ENCODE results near the gene LDB2. TPM values are rescaled to one million over a fixed set of nuclear protein-coding genes. Genes with fewer than 3 reads are reported as not detected.

LDB2 gene
- total and polyA plus RNA-seq, 7 donors: 7.0 to 18.9 (median 10.1) TPM

- Histone ChIP-seq H3K27me3 (ENCODE audit: insufficient read depth in 3 of 3, low read length in 2 of 3) (peaks cover 0 to 2% (median 0%) of the 10 kb centered on the region in 3 donors), H3K27ac (no peak overlapping the region), H3K4me3 (no peak overlapping the region), H3K36me3 (ENCODE audit: insufficient read depth in 1 of 2, low read depth in 1 of 2) (no peaks in the 10 kb centered on the region), H3K9me3 (no peaks in the 10 kb centered on the region), H3K4me1 (no peaks in the 10 kb centered on the region)
- intact Hi-C loops (cut with DNase I): no loop called here
- ATAC-seq (no peak), DNase-seq (no peak)
- TF ChIP-seq CTCF (IDR thresholded peaks at IDR 0.05): no peak
- 90 to 92% (median 90%) methylated on average over 3 of the region's 3 CpGs for WGBS, 3 donors
Measured at GRCh38 chr4:16591272-16591826, 307.1 kb downstream of the LDB2 start.

DNA sequence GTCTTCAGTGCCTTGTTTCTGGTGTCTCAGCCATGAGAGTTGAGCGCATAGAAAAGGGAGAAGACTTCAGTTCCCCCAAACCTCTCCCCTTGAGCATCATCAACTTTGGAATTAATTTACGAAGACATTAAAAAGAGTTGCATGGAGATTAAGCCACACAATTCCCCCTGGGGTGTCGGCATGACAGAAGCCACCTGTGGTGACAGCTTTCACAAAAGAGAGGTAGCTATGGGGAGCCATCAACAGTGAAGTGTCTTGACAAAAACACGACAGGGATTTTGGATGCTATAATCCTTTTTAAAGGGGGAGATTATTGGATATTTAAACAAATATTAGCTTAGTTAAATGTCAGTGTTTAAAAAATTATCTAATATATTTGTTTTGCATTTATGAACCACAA is 307.6 kb downstream of the LDB2 start:
- ATAC-seq: no peak
- WGBS, 3 donors: 47 to 50% (median 47%) methylated on average over 4 of the region's 4 CpGs
- no peaks in the 10 kb centered on the region for H3K36me3 ChIP-seq (ENCODE audit: insufficient read depth in 1 of 2, low read depth in 1 of 2)
- no peak overlapping the region for H3K4me3 ChIP-seq
- H3K27ac ChIP-seq: no peak overlapping the region
- H3K27me3 ChIP-seq (ENCODE audit: insufficient read depth in 3 of 3, low read length in 2 of 3): peaks cover 0 to 2% (median 0%) of the 10 kb centered on the region in 3 donors
- no peak for TF ChIP-seq CTCF (IDR thresholded peaks at IDR 0.05)
- H3K9me3 ChIP-seq: no peaks in the 10 kb centered on the region
- no peak for DNase-seq
- no peaks in the 10 kb centered on the region for H3K4me1 ChIP-seq
- intact Hi-C loops (cut with DNase I): no loop called here

- Histone ChIP-seq H3K9me3 (no peaks in the 10 kb centered on the region), H3K36me3 (ENCODE audit: insufficient read depth in 1 of 2, low read depth in 1 of 2) (no peaks in the 10 kb centered on the region), H3K4me3 (no peak overlapping the region), H3K4me1 (no peaks in the 10 kb centered on the region), H3K27me3 (ENCODE audit: insufficient read depth in 3 of 3, low read length in 2 of 3) (peaks cover 0 to 2% (median 0%) of the 10 kb centered on the region in 3 donors), H3K27ac (no peak overlapping the region)
- ATAC-seq (no peak), DNase-seq (no peak)
- intact Hi-C loops (cut with DNase I): no loop called here
- WGBS, 3 donors: 69 to 95% (median 84%) methylated on average over 6 of the region's 6 CpGs
- no peak for TF ChIP-seq CTCF (IDR thresholded peaks at IDR 0.05)
Measured at GRCh38 chr4:16588651-16589050, 309.8 kb downstream of the LDB2 start.

DNA sequence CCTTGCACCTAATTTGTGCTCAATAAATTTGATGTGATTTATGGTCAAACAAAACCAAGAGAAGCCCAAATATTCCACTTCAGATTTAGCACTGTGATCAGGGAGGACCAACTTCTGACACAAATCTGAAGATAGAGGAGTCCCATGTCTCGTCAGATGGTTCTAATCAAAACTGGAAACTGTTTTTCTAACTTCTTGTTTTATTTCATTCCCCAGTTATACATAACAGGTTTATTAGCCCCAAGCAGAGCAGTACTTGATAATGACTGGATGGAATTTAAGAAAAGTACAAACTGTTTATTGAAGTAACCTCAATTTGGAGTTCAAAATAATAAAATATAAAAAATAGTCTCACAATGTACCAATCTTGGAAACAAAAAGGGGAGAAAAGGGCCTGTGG is 310.3 kb downstream of the LDB2 start:
- no peaks in the 10 kb centered on the region for H3K36me3 ChIP-seq (ENCODE audit: insufficient read depth in 1 of 2, low read depth in 1 of 2)
- intact Hi-C loops (cut with DNase I): no loop called here
- TF ChIP-seq CTCF (IDR thresholded peaks at IDR 0.05): no peak
- WGBS, 3 donors: 59 to 83% (median 82%) methylated on average over 1 of the region's 1 CpG
- DNase-seq (no peak), ATAC-seq (no peak)
- no peaks in the 10 kb centered on the region for H3K9me3 ChIP-seq
- H3K27me3 ChIP-seq (ENCODE audit: insufficient read depth in 3 of 3, low read length in 2 of 3): peaks cover 0 to 2% (median 0%) of the 10 kb centered on the region in 3 donors
- H3K4me1 ChIP-seq: no peaks in the 10 kb centered on the region
- H3K4me3 ChIP-seq: no peak overlapping the region
- H3K27ac ChIP-seq: no peak overlapping the region

GRCh38 chr4:16585053-16585452 is 313.4 kb downstream of the LDB2 start:
- Histone ChIP-seq H3K27ac (no peak overlapping the region), H3K4me1 (no peaks in the 10 kb centered on the region), H3K4me3 (no peak overlapping the region), H3K36me3 (ENCODE audit: insufficient read depth in 1 of 2, low read depth in 1 of 2) (no peaks in the 10 kb centered on the region), H3K27me3 (ENCODE audit: insufficient read depth in 3 of 3, low read length in 2 of 3) (no peaks in the 10 kb centered on the region), H3K9me3 (no peaks in the 10 kb centered on the region)
- no peak for ATAC-seq
- 93 to 95% (median 94%) methylated on average over 7 of the region's 7 CpGs for WGBS, 3 donors
- TF ChIP-seq CTCF (IDR thresholded peaks at IDR 0.05): no peak
- intact Hi-C loops (cut with DNase I): no loop called here
- DNase-seq: no peak

All from psoas muscle (tissue), 8 donors.